SK-N-SH (cell line): Measurements from ENCODE around the gene FGF4.

Experiments
- CHD2 ChIP-seq: fragments of 150-350 bp; IDR thresholded peaks from 2 replicates; pipeline ENCODE4 v1.6.1; 2018; ENCODE audit warnings: low read length; ENCODE audit not compliant: partially characterized antibody
- CTCF ChIP-seq: fragments of 200-600 bp; sonication (generic); IDR thresholded peaks from 2 replicates; pipeline ENCODE4 v1.6.1; 2017; ENCODE audit warnings: antibody characterized with exemption, mild to moderate bottlenecking, moderate library complexity
- EP300 ChIP-seq, 2 experiments: IDR thresholded peaks; 2 replicates each; pipeline versions ENCODE4 v1.4.0 to v1.6.1; 2012; ENCODE audit warnings: borderline replicate concordance in 1 of 2, low read depth in 1 of 2, low read length in 1 of 2
- EZH2phosphoT487 ChIP-seq: fragments of 200-600 bp; sonication (generic); IDR thresholded peaks from 2 replicates; pipeline ENCODE4 v1.6.1; 2017; ENCODE audit warnings: low read depth, mixed run types, mild to moderate bottlenecking, antibody characterized with exemption, moderate library complexity, borderline replicate concordance
- FOXJ3 ChIP-seq: sonication (generic); formaldehyde crosslinking; IDR thresholded peaks from 2 replicates; pipeline ENCODE4 v1.5.1; 2020; ENCODE audit warnings: mild to moderate bottlenecking, missing genetic modification reagents
- POLR2AphosphoS5 ChIP-seq: IDR thresholded peaks from 2 replicates; pipeline ENCODE4 v1.6.1; 2012; ENCODE audit warnings: low read depth, low read length
- TAF1 ChIP-seq: IDR thresholded peaks from 2 replicates; pipeline ENCODE4 v1.6.1; 2012; ENCODE audit warnings: low read depth, mild to moderate bottlenecking, low read length, moderate library complexity, borderline replicate concordance
- YY1 ChIP-seq: IDR thresholded peaks from 2 replicates; pipeline ENCODE4 v1.4.0; 2012; ENCODE audit warnings: low read depth, mild to moderate bottlenecking

- TF ChIP-seq TAF1 (no peak), CHD2 (no peak), CTCF (no peak), EP300 (IDR thresholded peaks at IDR 0.05; ENCODE audit: borderline replicate concordance in 1 of 2, low read depth in 1 of 2, low read length in 1 of 2) (no peak), FOXJ3 (CRISPR knock-in tag) (no peak), YY1 (no peak), POLR2AphosphoS5 (no peak), EZH2phosphoT487 (no peak)
Measured at GRCh38 chr11:69811431-69811830, 36.3 kb upstream of the FGF4 start.
